C4-2B (cell line): ENCODE data around the gene FNDC8.
"Not testable (repeated sequence)": the region's sequence is repeated elsewhere in the genome, so short reads cannot be mapped to it uniquely, and the experiment has no call there.

ENCODE experiments used
- CTCF ChIP-seq: fragments of 450-650 bp; conservative IDR thresholded peaks from 2 replicates; pipeline ENCODE4 v1.5.1; 2017; ENCODE audit warnings: mild to moderate bottlenecking
- ZFX ChIP-seq: fragments of 450-650 bp; IDR thresholded peaks from 2 replicates; pipeline ENCODE4 v1.6.1; 2017

GRCh38 chr17:35172321-35172720 lies 50.9 kb downstream of the FNDC8 start:
- not testable (repeated sequence) for TF ChIP-seq CTCF, ZFX
